Fibroblast of upper back skin (primary cell): ENCODE measurements around the gene PDZD2.
A peak's percentile ranks its signal among the peaks of the same experiment; 100 is the strongest.

ENCODE experiments used
- DNase-seq: peaks from one replicate; pipeline ENCODE4 v3.0.0-alpha.2; 2013

The PDZD2 gene

GRCh38 chr5:32089146-32090000 lies 450.4 kb downstream of the PDZD2 start:
- DNase-seq = no peak

GRCh38 chr5:32090026-32090754 lies 451.3 kb downstream of the PDZD2 start:
- DNase-seq = no peak

- no peak for DNase-seq
Observed at GRCh38 chr5:32090755-32091128, 451.8 kb downstream of the PDZD2 start.

GRCh38 chr5:32092938-32093812 lies 454.2 kb downstream of the PDZD2 start:
- peak; percentile 79 for DNase-seq

- no peak for DNase-seq
Observed at GRCh38 chr5:32094691-32095090, 455.8 kb downstream of the PDZD2 start.

- peak; percentile 55 for DNase-seq
Observed at GRCh38 chr5:32095261-32095671, 456.3 kb downstream of the PDZD2 start.

- DNase-seq = peak; percentile 50
Observed at GRCh38 chr5:32096891-32097595, 458.1 kb downstream of the PDZD2 start.

- DNase-seq = no peak
Observed at GRCh38 chr5:32098291-32098690, 459.4 kb downstream of the PDZD2 start.

GRCh38 chr5:32098890-32099310 lies 460.0 kb downstream of the PDZD2 start:
- no peak for DNase-seq

GRCh38 chr5:32099486-32100035 lies 460.6 kb downstream of the PDZD2 start:
- no peak for DNase-seq

- no peak for DNase-seq
Observed at GRCh38 chr5:32100230-32100629, 461.3 kb downstream of the PDZD2 start.

- DNase-seq = no peak
Observed at GRCh38 chr5:32100691-32101302, 461.9 kb downstream of the PDZD2 start.

- DNase-seq = no peak
Observed at GRCh38 chr5:32102254-32102986, 463.5 kb downstream of the PDZD2 start.

GRCh38 chr5:32103521-32103920 lies 464.6 kb downstream of the PDZD2 start:
- no peak for DNase-seq

GRCh38 chr5:32107291-32107690 lies 468.4 kb downstream of the PDZD2 start:
- no peak for DNase-seq

- DNase-seq = no peak
Observed at GRCh38 chr5:32108167-32108566, 469.2 kb downstream of the PDZD2 start.

- DNase-seq = no peak
Observed at GRCh38 chr5:32109236-32109635, 470.3 kb downstream of the PDZD2 start.

GRCh38 chr5:32110111-32110696 lies 471.3 kb downstream of the PDZD2 start:
- no peak for DNase-seq

GRCh38 chr5:32115985-32116384 lies 477.1 kb downstream of the PDZD2 start:
- no peak for DNase-seq

- peak; percentile 26 for DNase-seq
Observed at GRCh38 chr5:32116574-32117313, 477.8 kb downstream of the PDZD2 start.
